WTC11 (cell line): ENCODE data around the gene INCENP. TPM values are rescaled to one million over a fixed set of nuclear protein-coding genes. Genes with fewer than 3 reads are reported as not detected.

Experiments used
- ATAC-seq: fragments of 200-7000 bp; cut with Tn5 transposase; 2 replicates; pipeline ENCODE4 v1.10.0; 2021; ENCODE audit warnings: mild to moderate bottlenecking, moderate library complexity
- CTCF ChIA-PET: fragments of 300-600 bp; sonication (Branson Sonifier 250); formaldehyde crosslinking; loops from one replicate; lab custom pipeline; 2021; ENCODE audit warnings: antibody characterized with exemption; lab: Charles Lee
- POLR2A ChIA-PET: fragments of 350-600 bp; sonication (Branson Sonifier 250); formaldehyde crosslinking; loops from one replicate; lab custom pipeline; 2021; ENCODE audit warnings: antibody characterized with exemption; lab: Charles Lee
- DNase-seq: peaks from one replicate; pipeline ENCODE4 v3.0.0; 2021; ENCODE audit warnings: low spot score
- H3K27ac Mint-ChIP-seq: 2 replicates; pipeline ENCODE4 v1.8.0; 2021; ENCODE audit warnings: mixed read lengths
- H3K27me3 Mint-ChIP-seq: 2 replicates; pipeline ENCODE4 v1.8.0; 2021; ENCODE audit warnings: low read depth, mild to moderate bottlenecking, moderate library complexity, mixed read lengths
- H3K36me3 Mint-ChIP-seq: 2 replicates; pipeline ENCODE4 v1.8.0; 2021; ENCODE audit warnings: mixed read lengths
- H3K4me1 Mint-ChIP-seq: 2 replicates; pipeline ENCODE4 v1.8.0; 2022; ENCODE audit warnings: mixed read lengths
- H3K4me3 Mint-ChIP-seq: 2 replicates; pipeline ENCODE4 v1.8.0; 2021; ENCODE audit warnings: mild to moderate bottlenecking, moderate library complexity, mixed read lengths
- H3K9me3 Mint-ChIP-seq: 2 replicates; pipeline ENCODE4 v1.8.0; 2021; ENCODE audit warnings: mixed read lengths
- CDX4 ChIP-seq: fragments of 250-450 bp; sonication (Bioruptor Pico); IDR thresholded peaks from 2 replicates; pipeline ENCODE4 v1.9.0; 2021; ENCODE audit warnings: moderate library complexity, mild to moderate bottlenecking, inconsistent platforms, borderline replicate concordance
- ELF4 ChIP-seq: sonication (generic); formaldehyde crosslinking; IDR thresholded peaks from 2 replicates; pipeline ENCODE4 v1.8.1; 2022; ENCODE audit warnings: low read depth, mild to moderate bottlenecking, moderate library complexity, missing genetic modification reagents
- FOXP1 ChIP-seq: sonication (generic); formaldehyde crosslinking; IDR thresholded peaks from 2 replicates; pipeline ENCODE4 v1.8.0; 2022; ENCODE audit warnings: missing genetic modification reagents, mild to moderate bottlenecking, moderate library complexity, borderline replicate concordance
- MAX ChIP-seq: sonication (generic); formaldehyde crosslinking; IDR thresholded peaks from 2 replicates; pipeline ENCODE4 v1.8.0; 2022; ENCODE audit warnings: mild to moderate bottlenecking, missing genetic modification reagents
- SMAD4 ChIP-seq: sonication (generic); formaldehyde crosslinking; IDR thresholded peaks from 2 replicates; pipeline ENCODE4 v1.8.0; 2022; ENCODE audit warnings: mild to moderate bottlenecking, missing genetic modification reagents
- SOX15 ChIP-seq: fragments of 250-450 bp; sonication (Bioruptor Pico); IDR thresholded peaks from 2 replicates; pipeline ENCODE4 v1.9.0; 2021; ENCODE audit warnings: mild to moderate bottlenecking
- TEAD1 ChIP-seq: sonication (generic); formaldehyde crosslinking; IDR thresholded peaks from 2 replicates; pipeline ENCODE4 v1.8.0; 2022; ENCODE audit warnings: mild to moderate bottlenecking, missing genetic modification reagents
- ZMAT4 ChIP-seq: fragments of 250-450 bp; sonication (Bioruptor Pico); IDR thresholded peaks from 2 replicates; pipeline ENCODE4 v1.9.0; 2021; ENCODE audit warnings: mild to moderate bottlenecking
- ZNF396 ChIP-seq: fragments of 250-450 bp; sonication (Bioruptor Pico); IDR thresholded peaks from 2 replicates; pipeline ENCODE4 v1.8.0; 2021; ENCODE audit warnings: mild to moderate bottlenecking, moderate library complexity, borderline replicate concordance
- total RNA-seq: library from RNA; stranded (reverse); gene quantifications from 3 replicates; pipeline ENCODE4 v1.2.3, GENCODE V29; 2021
- TF ChIP-seq, protein P1 (sequence below): sonication (generic); formaldehyde crosslinking; IDR thresholded peaks from 2 replicates; pipeline ENCODE4 v1.8.0; 2022; ENCODE audit warnings: mild to moderate bottlenecking, missing genetic modification reagents
- TF ChIP-seq, protein P2 (sequence below): sonication (generic); formaldehyde crosslinking; IDR thresholded peaks from 2 replicates; pipeline ENCODE4 v1.8.1; 2023; ENCODE audit warnings: mild to moderate bottlenecking, missing genetic modification reagents, borderline replicate concordance
- TF ChIP-seq, protein P3 (sequence below): sonication (generic); formaldehyde crosslinking; IDR thresholded peaks from 2 replicates; pipeline ENCODE4 v1.8.0; 2022; ENCODE audit warnings: missing genetic modification reagents

The INCENP gene
- total RNA-seq, 1 experiment from 2014 or later: 158 TPM

GRCh38 chr11:62143727-62144126, 19.9 kb downstream of the INCENP start:
- ATAC-seq: no peak
- TF ChIP-seq SMAD4 (CRISPR knock-in tag) (no peak), SOX15 (CRISPR knock-in tag) (no peak), TEAD1 (no peak), CDX4 (no peak), ZMAT4 (no peak), MAX (CRISPR knock-in tag) (no peak)
- TF ChIP-seq, protein P1, sequence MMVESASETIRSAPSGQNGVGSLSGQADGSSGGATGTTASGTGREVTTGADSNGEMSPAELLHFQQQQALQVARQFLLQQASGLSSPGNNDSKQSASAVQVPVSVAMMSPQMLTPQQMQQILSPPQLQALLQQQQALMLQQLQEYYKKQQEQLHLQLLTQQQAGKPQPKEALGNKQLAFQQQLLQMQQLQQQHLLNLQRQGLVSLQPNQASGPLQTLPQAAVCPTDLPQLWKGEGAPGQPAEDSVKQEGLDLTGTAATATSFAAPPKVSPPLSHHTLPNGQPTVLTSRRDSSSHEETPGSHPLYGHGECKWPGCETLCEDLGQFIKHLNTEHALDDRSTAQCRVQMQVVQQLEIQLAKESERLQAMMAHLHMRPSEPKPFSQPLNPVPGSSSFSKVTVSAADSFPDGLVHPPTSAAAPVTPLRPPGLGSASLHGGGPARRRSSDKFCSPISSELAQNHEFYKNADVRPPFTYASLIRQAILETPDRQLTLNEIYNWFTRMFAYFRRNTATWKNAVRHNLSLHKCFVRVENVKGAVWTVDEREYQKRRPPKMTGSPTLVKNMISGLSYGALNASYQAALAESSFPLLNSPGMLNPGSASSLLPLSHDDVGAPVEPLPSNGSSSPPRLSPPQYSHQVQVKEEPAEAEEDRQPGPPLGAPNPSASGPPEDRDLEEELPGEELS (CRISPR knock-in tag): no peak
- TF ChIP-seq, protein P2, sequence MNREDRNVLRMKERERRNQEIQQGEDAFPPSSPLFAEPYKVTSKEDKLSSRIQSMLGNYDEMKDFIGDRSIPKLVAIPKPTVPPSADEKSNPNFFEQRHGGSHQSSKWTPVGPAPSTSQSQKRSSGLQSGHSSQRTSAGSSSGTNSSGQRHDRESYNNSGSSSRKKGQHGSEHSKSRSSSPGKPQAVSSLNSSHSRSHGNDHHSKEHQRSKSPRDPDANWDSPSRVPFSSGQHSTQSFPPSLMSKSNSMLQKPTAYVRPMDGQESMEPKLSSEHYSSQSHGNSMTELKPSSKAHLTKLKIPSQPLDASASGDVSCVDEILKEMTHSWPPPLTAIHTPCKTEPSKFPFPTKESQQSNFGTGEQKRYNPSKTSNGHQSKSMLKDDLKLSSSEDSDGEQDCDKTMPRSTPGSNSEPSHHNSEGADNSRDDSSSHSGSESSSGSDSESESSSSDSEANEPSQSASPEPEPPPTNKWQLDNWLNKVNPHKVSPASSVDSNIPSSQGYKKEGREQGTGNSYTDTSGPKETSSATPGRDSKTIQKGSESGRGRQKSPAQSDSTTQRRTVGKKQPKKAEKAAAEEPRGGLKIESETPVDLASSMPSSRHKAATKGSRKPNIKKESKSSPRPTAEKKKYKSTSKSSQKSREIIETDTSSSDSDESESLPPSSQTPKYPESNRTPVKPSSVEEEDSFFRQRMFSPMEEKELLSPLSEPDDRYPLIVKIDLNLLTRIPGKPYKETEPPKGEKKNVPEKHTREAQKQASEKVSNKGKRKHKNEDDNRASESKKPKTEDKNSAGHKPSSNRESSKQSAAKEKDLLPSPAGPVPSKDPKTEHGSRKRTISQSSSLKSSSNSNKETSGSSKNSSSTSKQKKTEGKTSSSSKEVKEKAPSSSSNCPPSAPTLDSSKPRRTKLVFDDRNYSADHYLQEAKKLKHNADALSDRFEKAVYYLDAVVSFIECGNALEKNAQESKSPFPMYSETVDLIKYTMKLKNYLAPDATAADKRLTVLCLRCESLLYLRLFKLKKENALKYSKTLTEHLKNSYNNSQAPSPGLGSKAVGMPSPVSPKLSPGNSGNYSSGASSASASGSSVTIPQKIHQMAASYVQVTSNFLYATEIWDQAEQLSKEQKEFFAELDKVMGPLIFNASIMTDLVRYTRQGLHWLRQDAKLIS: no peak
- TF ChIP-seq, protein P3, sequence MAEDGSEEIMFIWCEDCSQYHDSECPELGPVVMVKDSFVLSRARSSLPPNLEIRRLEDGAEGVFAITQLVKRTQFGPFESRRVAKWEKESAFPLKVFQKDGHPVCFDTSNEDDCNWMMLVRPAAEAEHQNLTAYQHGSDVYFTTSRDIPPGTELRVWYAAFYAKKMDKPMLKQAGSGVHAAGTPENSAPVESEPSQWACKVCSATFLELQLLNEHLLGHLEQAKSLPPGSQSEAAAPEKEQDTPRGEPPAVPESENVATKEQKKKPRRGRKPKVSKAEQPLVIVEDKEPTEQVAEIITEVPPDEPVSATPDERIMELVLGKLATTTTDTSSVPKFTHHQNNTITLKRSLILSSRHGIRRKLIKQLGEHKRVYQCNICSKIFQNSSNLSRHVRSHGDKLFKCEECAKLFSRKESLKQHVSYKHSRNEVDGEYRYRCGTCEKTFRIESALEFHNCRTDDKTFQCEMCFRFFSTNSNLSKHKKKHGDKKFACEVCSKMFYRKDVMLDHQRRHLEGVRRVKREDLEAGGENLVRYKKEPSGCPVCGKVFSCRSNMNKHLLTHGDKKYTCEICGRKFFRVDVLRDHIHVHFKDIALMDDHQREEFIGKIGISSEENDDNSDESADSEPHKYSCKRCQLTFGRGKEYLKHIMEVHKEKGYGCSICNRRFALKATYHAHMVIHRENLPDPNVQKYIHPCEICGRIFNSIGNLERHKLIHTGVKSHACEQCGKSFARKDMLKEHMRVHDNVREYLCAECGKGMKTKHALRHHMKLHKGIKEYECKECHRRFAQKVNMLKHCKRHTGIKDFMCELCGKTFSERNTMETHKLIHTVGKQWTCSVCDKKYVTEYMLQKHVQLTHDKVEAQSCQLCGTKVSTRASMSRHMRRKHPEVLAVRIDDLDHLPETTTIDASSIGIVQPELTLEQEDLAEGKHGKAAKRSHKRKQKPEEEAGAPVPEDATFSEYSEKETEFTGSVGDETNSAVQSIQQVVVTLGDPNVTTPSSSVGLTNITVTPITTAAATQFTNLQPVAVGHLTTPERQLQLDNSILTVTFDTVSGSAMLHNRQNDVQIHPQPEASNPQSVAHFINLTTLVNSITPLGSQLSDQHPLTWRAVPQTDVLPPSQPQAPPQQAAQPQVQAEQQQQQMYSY (CRISPR knock-in tag): no peak
- TF ChIP-seq, all 79 proteins: peak for 0
- Mint-ChIP-seq H3K36me3 (peaks cover 59% of the 10 kb centered on the region), H3K4me3 (no peak overlapping the region), H3K4me1 (no peaks in the 10 kb centered on the region), H3K27me3 (no peaks in the 10 kb centered on the region), H3K27ac (no peak overlapping the region), H3K9me3 (no peaks in the 10 kb centered on the region)
- CTCF ChIA-PET: interaction anchor here (0.9 to 1.6 kb wide), 2 partner anchors 11 to 13 kb away, joined by 3 to 5 read pairs; no protein-coding TSS in a partner anchor
- POLR2A ChIA-PET: no interaction called here
- peak; percentile 8 for DNase-seq

DNA sequence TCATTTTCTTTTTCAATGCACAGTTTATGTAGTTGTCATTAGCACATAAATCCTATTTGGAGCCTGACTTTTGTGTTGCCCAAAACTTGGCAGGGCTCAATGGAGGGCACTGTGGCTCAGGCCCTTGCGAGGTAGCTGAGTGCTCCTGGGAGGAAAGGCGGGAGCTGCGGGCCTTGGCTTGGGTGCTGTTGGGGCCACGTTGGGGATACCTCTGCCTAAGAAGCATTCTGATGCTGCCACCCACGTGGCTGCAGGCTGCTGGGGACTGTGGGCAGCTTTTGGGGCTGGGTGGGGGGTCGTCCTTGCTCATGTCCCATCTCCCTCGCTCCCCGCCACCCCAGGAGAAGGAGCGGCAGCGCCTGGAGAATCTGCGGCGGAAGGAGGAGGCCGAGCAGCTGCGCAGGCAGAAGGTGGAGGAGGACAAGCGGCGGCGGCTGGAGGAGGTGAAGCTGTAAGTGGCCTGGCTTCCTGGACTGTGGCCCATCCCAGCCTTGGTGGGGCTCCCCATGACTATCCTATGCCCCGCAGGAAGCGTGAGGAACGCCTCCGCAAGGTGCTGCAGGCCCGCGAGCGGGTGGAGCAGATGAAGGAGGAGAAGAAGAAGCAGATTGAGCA, 20.9 kb downstream of the INCENP start:
- H3K36me3 Mint-ChIP-seq: peaks cover 69% of the 10 kb centered on the region
- H3K4me3 Mint-ChIP-seq: no peak overlapping the region
- no peaks in the 10 kb centered on the region for H3K9me3 Mint-ChIP-seq
- ChIA-PET POLR2A (no interaction called here), CTCF (interaction anchor here (0.9 kb wide), 1 partner anchor 10 kb away, joined by 3 read pairs; no protein-coding TSS in a partner anchor)
- H3K27me3 Mint-ChIP-seq: no peaks in the 10 kb centered on the region
- DNase-seq (peak; percentile 5), ATAC-seq (no peak)
- no peak overlapping the region for H3K27ac Mint-ChIP-seq
- no peaks in the 10 kb centered on the region for H3K4me1 Mint-ChIP-seq
- TF ChIP-seq ZNF396: no peak
- no peak for TF ChIP-seq FOXP1
- TF ChIP-seq ELF4 (CRISPR knock-in tag): no peak
- TF ChIP-seq, all 79 proteins: peak for 0
